IMR-90 (cell line): ENCODE results near the gene IRF2BP1.

Experiments
- BHLHE40 ChIP-seq: fragments of 150-350 bp; IDR thresholded peaks from 2 replicates; pipeline ENCODE4 v1.6.1; 2016; ENCODE audit warnings: mild to moderate bottlenecking, low read depth, low read length
- CTCF ChIP-seq: conservative IDR thresholded peaks from 2 replicates; pipeline ENCODE4 v1.5.1; 2012; ENCODE audit warnings: mild to moderate bottlenecking, low read depth, low read length, improper control_type of control experiment
- MXI1 ChIP-seq: IDR thresholded peaks from 2 replicates; pipeline ENCODE4 v1.6.1; 2012; ENCODE audit warnings: low read depth, mild to moderate bottlenecking, low read length, moderate library complexity, borderline replicate concordance
- POLR2A ChIP-seq: IDR thresholded peaks from 2 replicates; pipeline ENCODE4 v1.6.1; 2012; ENCODE audit warnings: mild to moderate bottlenecking, low read depth, low read length
- RAD21 ChIP-seq: IDR thresholded peaks from 2 replicates; pipeline ENCODE4 v1.6.1; 2012; ENCODE audit warnings: low read length, improper control_type of control experiment
- RFX5 ChIP-seq: IDR thresholded peaks from 2 replicates; pipeline ENCODE4 v1.8.0; 2012; ENCODE audit warnings: low read depth, mild to moderate bottlenecking, low read length, moderate library complexity

- TF ChIP-seq MXI1 (no peak), RAD21 (no peak), CTCF (no peak), POLR2A (no peak), BHLHE40 (no peak), RFX5 (no peak)
These were observed 39.0 kb upstream of the IRF2BP1 start for GRCh38 chr19:45924891-45925447.
